ENCODE data around the gene IL1RAPL1. TPM values are rescaled to one million over a fixed set of nuclear protein-coding genes. Genes with fewer than 3 reads are reported as not detected.

IL1RAPL1 gene
- total RNA-seq, 4 donors from 2014 or later = 0.42 to 0.99 (median 0.46) TPM

- Histone ChIP-seq H3K27ac (replicated peaks in 1 of 4) (no peak overlapping the region), H3K27me3 (no peaks in the 10 kb centered on the region), H3K36me3 (no peaks in the 10 kb centered on the region), H3K9me3 (no peaks in the 10 kb centered on the region), H3K4me1 (no peaks in the 10 kb centered on the region), H3K4me3 (no peak overlapping the region)
- WGBS = 52% methylated on average over 5 of the region's 5 CpGs
- no peak for DNase-seq (ENCODE audit: extremely low spot score)
- no peak for TF ChIP-seq EP300 (IDR thresholded peaks at IDR 0.05)
- TF ChIP-seq CTCF (IDR thresholded peaks at IDR 0.05) = no peak
- no peak for TF ChIP-seq POLR2A (IDR thresholded peaks at IDR 0.05; ENCODE audit: low read depth)
- TF ChIP-seq POLR2AphosphoS5 (IDR thresholded peaks at IDR 0.05) = no peak
- intact Hi-C loops (cut with DNase I) = no loop called here
These were observed 333.1 kb downstream of the IL1RAPL1 start for GRCh38 chrX:28920153-28920943.

GRCh38 chrX:28922106-28922505 lies 334.9 kb downstream of the IL1RAPL1 start:
- Histone ChIP-seq H3K36me3 (no peaks in the 10 kb centered on the region), H3K4me3 (no peak overlapping the region), H3K9me3 (no peaks in the 10 kb centered on the region), H3K27ac (replicated peaks in 1 of 4) (no peak overlapping the region), H3K4me1 (no peaks in the 10 kb centered on the region), H3K27me3 (no peaks in the 10 kb centered on the region)
- 88% methylated on average over 2 of the region's 2 CpGs for WGBS
- TF ChIP-seq POLR2A (IDR thresholded peaks at IDR 0.05; ENCODE audit: low read depth) (no peak), EP300 (IDR thresholded peaks at IDR 0.05) (no peak), CTCF (IDR thresholded peaks at IDR 0.05) (no peak), POLR2AphosphoS5 (IDR thresholded peaks at IDR 0.05) (no peak)
- no peak for DNase-seq (ENCODE audit: extremely low spot score)
- intact Hi-C loops (cut with DNase I) = no loop called here

GRCh38 chrX:28946846-28947245 lies 359.6 kb downstream of the IL1RAPL1 start:
- no peak overlapping the region for H3K27ac ChIP-seq (replicated peaks in 1 of 4)
- intact Hi-C loops (cut with DNase I) = no loop called here
- no peaks in the 10 kb centered on the region for H3K9me3 ChIP-seq
- WGBS = 54% methylated on average over 3 of the region's 3 CpGs
- H3K4me3 ChIP-seq = no peak overlapping the region
- no peak for DNase-seq (ENCODE audit: extremely low spot score)
- no peaks in the 10 kb centered on the region for H3K27me3 ChIP-seq
- H3K4me1 ChIP-seq = no peaks in the 10 kb centered on the region
- no peaks in the 10 kb centered on the region for H3K36me3 ChIP-seq
- TF ChIP-seq CTCF (IDR thresholded peaks at IDR 0.05) = no peak
- no peak for TF ChIP-seq EP300 (IDR thresholded peaks at IDR 0.05)

GRCh38 chrX:28960063-28960462 lies 372.8 kb downstream of the IL1RAPL1 start:
- TF ChIP-seq POLR2AphosphoS5 (IDR thresholded peaks at IDR 0.05) (no peak), EP300 (IDR thresholded peaks at IDR 0.05) (no peak), POLR2A (IDR thresholded peaks at IDR 0.05; ENCODE audit: low read depth) (no peak), CTCF (IDR thresholded peaks at IDR 0.05) (no peak)
- no peak for DNase-seq (ENCODE audit: extremely low spot score)
- intact Hi-C loops (cut with DNase I) = no loop called here

GRCh38 chrX:28966331-28966730 lies 379.1 kb downstream of the IL1RAPL1 start:
- Histone ChIP-seq H3K4me3 (peak overlapping the region in 1 of 4 donors; percentile 7), H3K27me3 (no peaks in the 10 kb centered on the region), H3K36me3 (no peaks in the 10 kb centered on the region), H3K9me3 (no peaks in the 10 kb centered on the region), H3K27ac (replicated peaks in 1 of 4) (no peak overlapping the region), H3K4me1 (no peaks in the 10 kb centered on the region)
- no peak for DNase-seq (ENCODE audit: extremely low spot score)
- no peak for TF ChIP-seq POLR2AphosphoS5 (IDR thresholded peaks at IDR 0.05)
- no peak for TF ChIP-seq EP300 (IDR thresholded peaks at IDR 0.05)
- TF ChIP-seq CTCF (IDR thresholded peaks at IDR 0.05) = no peak
- no peak for TF ChIP-seq POLR2A (IDR thresholded peaks at IDR 0.05; ENCODE audit: low read depth)
- 42% methylated on average over 3 of the region's 3 CpGs for WGBS
- intact Hi-C loops (cut with DNase I) = no loop called here

More at GRCh38 chrX:28960063-28960462, 372.8 kb downstream of the IL1RAPL1 start:
- Histone ChIP-seq H3K4me1 (no peaks in the 10 kb centered on the region), H3K4me3 (no peak overlapping the region), H3K27ac (replicated peaks in 1 of 4) (no peak overlapping the region), H3K36me3 (no peaks in the 10 kb centered on the region), H3K27me3 (no peaks in the 10 kb centered on the region), H3K9me3 (no peaks in the 10 kb centered on the region)
- 76% methylated on average over 4 of the region's 4 CpGs for WGBS

Measured in esophagus muscularis mucosa (tissue), 4 donors.